H9 (cell line): ENCODE measurements around the gene MYOM1. TPM values are rescaled to one million over a fixed set of nuclear protein-coding genes. Genes with fewer than 3 reads are reported as not detected.

Experiments used
- DNase-seq: peaks from one replicate; pipeline ENCODE4 v3.0.0-alpha.2; 2017
- H2AFZ ChIP-seq: one replicate; pipeline ENCODE4 v1.6.1; 2013; ENCODE audit warnings: mild to moderate bottlenecking, low read length, control low read depth, moderate library complexity
- H2AK5ac ChIP-seq: 2 replicates; pipeline ENCODE4 v1.6.1; 2013; ENCODE audit warnings: low read length, control low read depth, mixed read lengths; ENCODE audit not compliant: insufficient read length
- H2BK120ac ChIP-seq: one replicate; pipeline ENCODE4 v1.6.1; 2013; ENCODE audit warnings: low read depth, mild to moderate bottlenecking, low read length, control low read depth, inconsistent platforms; ENCODE audit not compliant: poor library complexity, severe bottlenecking
- H2BK12ac ChIP-seq: 2 replicates; pipeline ENCODE4 v1.6.1; 2013; ENCODE audit warnings: low read length, control low read depth, mixed read lengths, low read depth; ENCODE audit not compliant: insufficient read length
- H2BK15ac ChIP-seq: 2 replicates; pipeline ENCODE4 v1.6.1; 2013; ENCODE audit warnings: low read depth, low read length, control low read depth
- H2BK20ac ChIP-seq: one replicate; pipeline ENCODE4 v1.6.1; 2013; ENCODE audit warnings: low read depth, mild to moderate bottlenecking, low read length, control low read depth, inconsistent platforms; ENCODE audit not compliant: poor library complexity, severe bottlenecking
- H2BK5ac ChIP-seq: 2 replicates; pipeline ENCODE4 v1.6.1; 2013; ENCODE audit warnings: low read length, control low read depth, mixed read lengths; ENCODE audit not compliant: insufficient read length
- H3K14ac ChIP-seq: 2 replicates; pipeline ENCODE4 v1.6.1; 2013; ENCODE audit warnings: low read length, control low read depth; ENCODE audit not compliant: insufficient read depth
- H3K18ac ChIP-seq: 2 replicates; pipeline ENCODE4 v1.6.1; 2013; ENCODE audit warnings: low read depth, mild to moderate bottlenecking, mixed read lengths, low read length, control low read depth; ENCODE audit not compliant: insufficient read length
- H3K23ac ChIP-seq: 2 replicates; pipeline ENCODE4 v1.6.1; 2013; ENCODE audit warnings: low read length, control low read depth, mixed read lengths, low read depth; ENCODE audit not compliant: insufficient read length
- H3K23me2 ChIP-seq: 2 replicates; pipeline ENCODE4 v1.6.1; 2013; ENCODE audit warnings: low read depth, mild to moderate bottlenecking, mixed read lengths, low read length, control low read depth; ENCODE audit not compliant: insufficient read length, poor library complexity, severe bottlenecking
- H3K27ac ChIP-seq: 2 replicates; pipeline ENCODE4 v1.5.1; 2013; ENCODE audit warnings: low read length, control low read depth, mixed read lengths, low read depth; ENCODE audit not compliant: insufficient read length
- H3K27me3 ChIP-seq: 2 replicates; pipeline ENCODE4 v1.6.1; 2013; ENCODE audit warnings: low read length, control low read depth, inconsistent platforms; ENCODE audit not compliant: insufficient read depth
- H3K4ac ChIP-seq: 2 replicates; pipeline ENCODE4 v1.6.1; 2013; ENCODE audit warnings: low read depth, mild to moderate bottlenecking, control low read depth, inconsistent platforms, low read length, moderate library complexity
- H3K4me1 ChIP-seq: 2 replicates; pipeline ENCODE4 v1.6.1; 2013; ENCODE audit warnings: low read length, control low read depth, inconsistent platforms; ENCODE audit not compliant: insufficient read depth
- H3K4me2 ChIP-seq: 2 replicates; pipeline ENCODE4 v1.6.1; 2013; ENCODE audit warnings: low read length, control low read depth, mixed read lengths; ENCODE audit not compliant: insufficient read length, insufficient read depth
- H3K56ac ChIP-seq: 2 replicates; pipeline ENCODE4 v1.6.1; 2013; ENCODE audit warnings: low read depth, mild to moderate bottlenecking, mixed read lengths, low read length, control low read depth; ENCODE audit not compliant: insufficient read length
- H3K79me1 ChIP-seq: 2 replicates; pipeline ENCODE4 v1.6.1; 2013; ENCODE audit warnings: low read depth, mild to moderate bottlenecking, moderate library complexity, low read length, control low read depth, inconsistent platforms; ENCODE audit not compliant: insufficient read depth, poor library complexity, severe bottlenecking
- H3K79me2 ChIP-seq: 2 replicates; pipeline ENCODE4 v1.6.1; 2013; ENCODE audit warnings: low read length, control low read depth, inconsistent platforms; ENCODE audit not compliant: insufficient read depth
- H3K9ac ChIP-seq: 2 replicates; pipeline ENCODE4 v1.6.1; 2013; ENCODE audit warnings: low read length, control low read depth, mixed read lengths; ENCODE audit not compliant: insufficient read length; ENCODE audit errors: extremely low read depth
- H3K9me3 ChIP-seq: one replicate; pipeline ENCODE4 v1.6.1; 2013; ENCODE audit warnings: low read depth, low read length, inconsistent platforms; ENCODE audit not compliant: control insufficient read depth
- H3T11ph ChIP-seq: one replicate; pipeline ENCODE4 v1.6.1; 2013; ENCODE audit warnings: mild to moderate bottlenecking, low read length, control low read depth, inconsistent platforms
- H4K20me1 ChIP-seq: one replicate; pipeline ENCODE4 v1.6.1; 2013; ENCODE audit not compliant: control insufficient read depth, insufficient read length, insufficient read depth
- H4K5ac ChIP-seq: 2 replicates; pipeline ENCODE4 v1.6.1; 2013; ENCODE audit warnings: low read depth, mild to moderate bottlenecking, mixed read lengths, low read length, control low read depth; ENCODE audit not compliant: insufficient read length
- H4K8ac ChIP-seq: replicated peaks from 2 replicates; pipeline ENCODE4 v1.6.1; 2013; ENCODE audit warnings: low read length, control low read depth, mixed read lengths, low read depth; ENCODE audit not compliant: insufficient read length
- H4K91ac ChIP-seq: 2 replicates; pipeline ENCODE4 v1.6.1; 2013; ENCODE audit warnings: low read depth, mild to moderate bottlenecking, moderate library complexity, mixed read lengths, low read length, control low read depth; ENCODE audit not compliant: insufficient read length
- H3K27ac Mint-ChIP-seq, 3 experiments: 2 replicates in 2 of 3; 3 replicates in 1 of 3; pipeline ENCODE4 v1.8.0; 2020 to 2021; ENCODE audit warnings: mixed read lengths in 3 of 3, mild to moderate bottlenecking in 1 of 3, moderate library complexity in 1 of 3
- H3K27me3 Mint-ChIP-seq: 2 replicates; pipeline ENCODE4 v1.8.0; 2021; ENCODE audit warnings: low read depth, mild to moderate bottlenecking, moderate library complexity, mixed read lengths
- H3K36me3 Mint-ChIP-seq, 3 experiments: 2 replicates in 2 of 3; 3 replicates in 1 of 3; pipeline ENCODE4 v1.8.0; 2020 to 2021; ENCODE audit warnings: low read depth in 3 of 3, mixed read lengths in 3 of 3; ENCODE audit not compliant: insufficient read depth in 1 of 3
- H3K4me1 Mint-ChIP-seq, 2 experiments: 2 replicates each; pipeline ENCODE4 v1.8.0; 2020; ENCODE audit warnings: mixed read lengths in 2 of 2
- H3K4me3 Mint-ChIP-seq, 2 experiments: 2 replicates in 1 of 2; 3 replicates in 1 of 2; pipeline ENCODE4 v1.8.0; 2020 to 2021; ENCODE audit warnings: mild to moderate bottlenecking in 2 of 2, mixed read lengths in 2 of 2, moderate library complexity in 1 of 2
- H3K9me3 Mint-ChIP-seq, 2 experiments: 2 replicates in 1 of 2; 3 replicates in 1 of 2; pipeline ENCODE4 v1.8.0; 2020; ENCODE audit warnings: mild to moderate bottlenecking in 2 of 2, mixed read lengths in 2 of 2, moderate library complexity in 1 of 2
- WGBS: extraction: QIAGEN DNeasy Blood & Tissue Kit; methylation state at CpG from one replicate; pipeline ENCODE4 v1.1.7; 2013; ENCODE audit warnings: missing lambda C conversion rate, low lambda C conversion rate, mixed read lengths; ENCODE audit not compliant: insufficient read length; ENCODE audit errors: extremely low coverage; 5-methylcytosine and 5-hydroxymethylcytosine counted together
- total RNA-seq: library from RNA; stranded (reverse); gene quantifications from 2 replicates; pipeline ENCODE4 v1.2.1, GENCODE V29; 2021
- TF ChIP-seq, protein P1 (sequence below): fragments of 200-600 bp; sonication (generic); conservative IDR thresholded peaks from 3 replicates; pipeline ENCODE4 v1.8.0; 2021; ENCODE audit warnings: antibody characterized with exemption, mild to moderate bottlenecking

The MYOM1 gene
- total RNA-seq, 1 experiment from 2014 or later: 0.17 TPM

GRCh38 chr18:3212657-3213056 is 7.1 kb downstream of the MYOM1 start:
- Histone ChIP-seq H2BK20ac (no peak overlapping the region), H3K4me2 (no peak overlapping the region), H2AFZ (no peak overlapping the region), H4K8ac (no peak overlapping the region), H3K4ac (no peak overlapping the region), H3K23me2 (no peaks in the 10 kb centered on the region), H2BK5ac (no peak overlapping the region), H3K56ac (no peak overlapping the region), H3K9ac (no peak overlapping the region), H4K5ac (no peak overlapping the region), H3K4me1 (no peaks in the 10 kb centered on the region), H2AK5ac (no peak overlapping the region), H3K79me2 (no peaks in the 10 kb centered on the region), H3K79me1 (no peaks in the 10 kb centered on the region), H2BK120ac (no peak overlapping the region), H3K14ac (no peak overlapping the region), H3K27ac (no peak overlapping the region), H3K9me3 (no peaks in the 10 kb centered on the region), H3K18ac (no peak overlapping the region), H4K91ac (no peak overlapping the region), H3K27me3 (no peaks in the 10 kb centered on the region), H2BK15ac (no peak overlapping the region), H3T11ph (no peak overlapping the region), H2BK12ac (no peak overlapping the region), H4K20me1 (no peaks in the 10 kb centered on the region), H3K23ac (no peak overlapping the region)
- no peaks in the 10 kb centered on the region for H3K9me3 Mint-ChIP-seq
- TF ChIP-seq, protein P1, sequence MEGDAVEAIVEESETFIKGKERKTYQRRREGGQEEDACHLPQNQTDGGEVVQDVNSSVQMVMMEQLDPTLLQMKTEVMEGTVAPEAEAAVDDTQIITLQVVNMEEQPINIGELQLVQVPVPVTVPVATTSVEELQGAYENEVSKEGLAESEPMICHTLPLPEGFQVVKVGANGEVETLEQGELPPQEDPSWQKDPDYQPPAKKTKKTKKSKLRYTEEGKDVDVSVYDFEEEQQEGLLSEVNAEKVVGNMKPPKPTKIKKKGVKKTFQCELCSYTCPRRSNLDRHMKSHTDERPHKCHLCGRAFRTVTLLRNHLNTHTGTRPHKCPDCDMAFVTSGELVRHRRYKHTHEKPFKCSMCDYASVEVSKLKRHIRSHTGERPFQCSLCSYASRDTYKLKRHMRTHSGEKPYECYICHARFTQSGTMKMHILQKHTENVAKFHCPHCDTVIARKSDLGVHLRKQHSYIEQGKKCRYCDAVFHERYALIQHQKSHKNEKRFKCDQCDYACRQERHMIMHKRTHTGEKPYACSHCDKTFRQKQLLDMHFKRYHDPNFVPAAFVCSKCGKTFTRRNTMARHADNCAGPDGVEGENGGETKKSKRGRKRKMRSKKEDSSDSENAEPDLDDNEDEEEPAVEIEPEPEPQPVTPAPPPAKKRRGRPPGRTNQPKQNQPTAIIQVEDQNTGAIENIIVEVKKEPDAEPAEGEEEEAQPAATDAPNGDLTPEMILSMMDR: no peak
- peaks cover 5 to 6% of the 10 kb centered on the region in 2 experiments for H3K4me1 Mint-ChIP-seq
- no CpG with 5 or more reads among the region's 4 CpGs for WGBS
- H3K27me3 Mint-ChIP-seq: no peaks in the 10 kb centered on the region
- no peaks in the 10 kb centered on the region for H3K36me3 Mint-ChIP-seq
- no peak overlapping the region for H3K4me3 Mint-ChIP-seq
- DNase-seq: no peak
- H3K27ac Mint-ChIP-seq: no peak overlapping the region
